ENCODE data around the gene OSBPL8. TPM values are rescaled to one million over a fixed set of nuclear protein-coding genes. Genes with fewer than 3 reads are reported as not detected.
"Not testable (repeated sequence)": the region's sequence is repeated elsewhere in the genome, so short reads cannot be mapped to it uniquely, and the experiment has no call there.

Gene OSBPL8
- total and polyA plus RNA-seq, 2 experiments from 2014 or later, result 20.1 to 82.5 TPM

DNA sequence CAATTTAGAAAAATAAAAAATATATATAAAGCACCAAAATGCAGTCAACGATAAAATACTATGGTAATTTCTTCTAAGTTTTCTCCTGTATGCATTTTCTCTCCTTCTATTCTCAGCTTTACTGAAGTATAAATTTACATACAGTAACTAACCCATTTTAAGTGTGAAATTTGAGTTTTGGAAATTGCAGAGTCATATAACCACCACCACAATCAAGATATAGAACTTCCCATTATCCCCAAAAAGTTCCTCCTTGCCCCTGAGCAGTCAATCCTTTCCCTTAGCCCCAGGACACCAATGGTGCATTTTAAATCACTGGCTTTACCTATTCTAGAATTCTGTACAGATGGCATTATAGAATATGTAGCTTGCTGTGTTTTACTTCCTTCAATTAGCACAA, 180.3 kb downstream of the OSBPL8 start:
- no peaks in the 10 kb centered on the region for H3K27me3 ChIP-seq
- no peak for TF ChIP-seq EZH2phosphoT487 (IDR thresholded peaks at IDR 0.05; ENCODE audit: low read depth, severe bottlenecking, unreplicated experiment)
- no peak for TF ChIP-seq EZH2 (IDR thresholded peaks at IDR 0.05; ENCODE audit: borderline replicate concordance)
- TF ChIP-seq, protein P1, sequence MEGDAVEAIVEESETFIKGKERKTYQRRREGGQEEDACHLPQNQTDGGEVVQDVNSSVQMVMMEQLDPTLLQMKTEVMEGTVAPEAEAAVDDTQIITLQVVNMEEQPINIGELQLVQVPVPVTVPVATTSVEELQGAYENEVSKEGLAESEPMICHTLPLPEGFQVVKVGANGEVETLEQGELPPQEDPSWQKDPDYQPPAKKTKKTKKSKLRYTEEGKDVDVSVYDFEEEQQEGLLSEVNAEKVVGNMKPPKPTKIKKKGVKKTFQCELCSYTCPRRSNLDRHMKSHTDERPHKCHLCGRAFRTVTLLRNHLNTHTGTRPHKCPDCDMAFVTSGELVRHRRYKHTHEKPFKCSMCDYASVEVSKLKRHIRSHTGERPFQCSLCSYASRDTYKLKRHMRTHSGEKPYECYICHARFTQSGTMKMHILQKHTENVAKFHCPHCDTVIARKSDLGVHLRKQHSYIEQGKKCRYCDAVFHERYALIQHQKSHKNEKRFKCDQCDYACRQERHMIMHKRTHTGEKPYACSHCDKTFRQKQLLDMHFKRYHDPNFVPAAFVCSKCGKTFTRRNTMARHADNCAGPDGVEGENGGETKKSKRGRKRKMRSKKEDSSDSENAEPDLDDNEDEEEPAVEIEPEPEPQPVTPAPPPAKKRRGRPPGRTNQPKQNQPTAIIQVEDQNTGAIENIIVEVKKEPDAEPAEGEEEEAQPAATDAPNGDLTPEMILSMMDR (IDR thresholded peaks at IDR 0.05; ENCODE audit: poor library complexity), result no peak
- WGBS (ENCODE audit: low lambda C conversion rate, missing lambda C conversion rate), result 100% methylated on average over 1 of the region's 1 CpG
- no peaks in the 10 kb centered on the region for H3K36me3 ChIP-seq (replicated peaks; ENCODE audit: insufficient read depth, low read depth)
- H3K4me2 ChIP-seq, result no peak overlapping the region
- H3K9me2 ChIP-seq (replicated peaks; ENCODE audit: insufficient read depth), result no peaks in the 10 kb centered on the region
- H3K4me1 ChIP-seq (ENCODE audit: insufficient read depth), result no peaks in the 10 kb centered on the region
- H4K20me1 ChIP-seq (ENCODE audit: insufficient read depth, poor library complexity, severe bottlenecking), result no peaks in the 10 kb centered on the region
- no peak overlapping the region for H3K4me3 ChIP-seq
- H3K9me3 ChIP-seq (ENCODE audit: low read depth), result no peaks in the 10 kb centered on the region
- no peak for DNase-seq (ENCODE audit: low spot score)
- no peak overlapping the region for H2AFZ ChIP-seq
- no peak overlapping the region for H3K27ac ChIP-seq
- no peaks in the 10 kb centered on the region for H3K79me2 ChIP-seq

DNA sequence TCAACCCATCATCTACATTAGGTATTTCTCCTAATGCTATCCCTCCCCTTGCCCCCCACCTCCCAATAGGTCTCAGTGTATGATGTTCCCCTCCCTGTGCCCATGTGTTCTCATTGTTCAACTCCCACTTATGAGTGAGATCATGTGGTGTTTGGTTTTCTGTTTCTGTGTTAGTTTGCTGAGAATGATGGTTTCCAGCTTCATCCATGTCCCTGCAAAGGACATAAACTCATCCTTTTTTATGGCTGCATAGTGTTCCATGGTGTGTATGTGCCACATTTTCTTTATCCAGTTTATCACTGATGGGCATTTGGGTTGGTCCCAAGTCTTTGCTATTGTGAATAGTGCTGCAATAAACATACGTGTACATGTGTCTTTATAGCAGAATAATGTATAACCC, 182.7 kb downstream of the OSBPL8 start:
- not testable (repeated sequence) for DNase-seq (ENCODE audit: low spot score); H3K9me2 ChIP-seq (replicated peaks; ENCODE audit: insufficient read depth); H3K4me3 ChIP-seq; H4K20me1 ChIP-seq (ENCODE audit: insufficient read depth, poor library complexity, severe bottlenecking); H3K4me2 ChIP-seq; H3K27me3 ChIP-seq; H2AFZ ChIP-seq; H3K4me1 ChIP-seq (ENCODE audit: insufficient read depth); H3K79me2 ChIP-seq; H3K9me3 ChIP-seq (ENCODE audit: low read depth); H3K27ac ChIP-seq; H3K36me3 ChIP-seq (replicated peaks; ENCODE audit: insufficient read depth, low read depth)
- 95% methylated on average over 1 of the region's 1 CpG for WGBS (ENCODE audit: low lambda C conversion rate, missing lambda C conversion rate)

DNA sequence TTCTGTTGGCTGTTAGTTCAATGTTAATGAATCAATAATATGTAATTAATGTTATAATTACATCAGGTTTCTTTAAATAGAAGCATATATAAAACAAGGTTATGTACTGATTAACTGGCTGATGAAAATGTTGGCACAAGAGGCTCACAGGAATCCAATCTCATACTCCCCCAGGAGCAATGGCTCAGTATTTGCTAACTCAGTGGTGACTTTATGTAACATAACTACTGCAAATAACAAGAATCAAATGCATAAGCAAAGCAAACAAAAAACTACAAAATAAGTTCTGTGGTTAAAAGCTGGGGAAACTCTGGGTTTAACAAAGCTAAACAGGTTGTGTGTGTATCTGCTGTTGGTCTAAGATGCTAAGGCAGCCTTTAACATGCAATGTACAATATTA, 183.6 kb downstream of the OSBPL8 start:
- no peaks in the 10 kb centered on the region for H3K4me1 ChIP-seq (ENCODE audit: insufficient read depth)
- DNase-seq (ENCODE audit: low spot score), result no peak
- no peaks in the 10 kb centered on the region for H3K36me3 ChIP-seq (replicated peaks; ENCODE audit: insufficient read depth, low read depth)
- H3K9me2 ChIP-seq (replicated peaks; ENCODE audit: insufficient read depth), result no peaks in the 10 kb centered on the region
- no peaks in the 10 kb centered on the region for H3K79me2 ChIP-seq
- H2AFZ ChIP-seq, result no peak overlapping the region
- no peaks in the 10 kb centered on the region for H3K27me3 ChIP-seq
- H3K4me2 ChIP-seq, result no peak overlapping the region
- no peak overlapping the region for H3K27ac ChIP-seq
- TF ChIP-seq EZH2 (IDR thresholded peaks at IDR 0.05; ENCODE audit: borderline replicate concordance), result no peak
- TF ChIP-seq, protein P1 (IDR thresholded peaks at IDR 0.05; ENCODE audit: poor library complexity), result no peak
- no peak for TF ChIP-seq EZH2phosphoT487 (IDR thresholded peaks at IDR 0.05; ENCODE audit: low read depth, severe bottlenecking, unreplicated experiment)
- H4K20me1 ChIP-seq (ENCODE audit: insufficient read depth, poor library complexity, severe bottlenecking), result no peaks in the 10 kb centered on the region
- no peaks in the 10 kb centered on the region for H3K9me3 ChIP-seq (ENCODE audit: low read depth)
- no peak overlapping the region for H3K4me3 ChIP-seq

DNA sequence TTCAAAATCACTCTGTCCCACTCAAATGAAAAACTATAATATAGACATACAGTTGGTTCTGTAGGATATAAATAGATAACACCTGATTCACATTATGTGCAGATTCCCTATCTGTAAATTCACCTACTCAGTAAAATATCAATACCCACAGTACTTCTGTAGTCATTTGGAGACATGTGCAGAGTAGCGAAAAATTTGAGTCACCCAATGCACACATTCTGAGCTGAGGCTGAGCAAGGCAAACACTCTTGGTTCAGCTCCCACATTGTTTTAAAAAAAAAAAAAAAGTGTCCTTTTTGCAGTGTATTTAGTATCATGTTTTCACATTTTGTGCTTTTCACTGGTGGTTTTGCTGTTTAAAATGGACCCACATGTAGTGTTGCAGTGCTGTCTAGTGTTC, 184.1 kb downstream of the OSBPL8 start:
- H3K9me3 ChIP-seq (ENCODE audit: low read depth), result no peaks in the 10 kb centered on the region
- no peak overlapping the region for H3K27ac ChIP-seq
- no peaks in the 10 kb centered on the region for H3K27me3 ChIP-seq
- no peaks in the 10 kb centered on the region for H3K4me1 ChIP-seq (ENCODE audit: insufficient read depth)
- no peak for DNase-seq (ENCODE audit: low spot score)
- no peaks in the 10 kb centered on the region for H3K9me2 ChIP-seq (replicated peaks; ENCODE audit: insufficient read depth)
- H3K4me3 ChIP-seq, result no peak overlapping the region
- H3K79me2 ChIP-seq, result no peaks in the 10 kb centered on the region
- no peak overlapping the region for H2AFZ ChIP-seq
- H3K36me3 ChIP-seq (replicated peaks; ENCODE audit: insufficient read depth, low read depth), result no peaks in the 10 kb centered on the region
- TF ChIP-seq EZH2 (IDR thresholded peaks at IDR 0.05; ENCODE audit: borderline replicate concordance) (no peak), EZH2phosphoT487 (IDR thresholded peaks at IDR 0.05; ENCODE audit: low read depth, severe bottlenecking, unreplicated experiment) (no peak)
- TF ChIP-seq, protein P1 (IDR thresholded peaks at IDR 0.05; ENCODE audit: poor library complexity), result no peak
- no peak overlapping the region for H3K4me2 ChIP-seq
- WGBS (ENCODE audit: low lambda C conversion rate, missing lambda C conversion rate), result 88% methylated on average over 1 of the region's 1 CpG
- no peaks in the 10 kb centered on the region for H4K20me1 ChIP-seq (ENCODE audit: insufficient read depth, poor library complexity, severe bottlenecking)
